LNCaP clone FGC (cell line): ENCODE data around the gene CIAO2A.

Source experiments
- DNase-seq: peaks from one replicate; pipeline ENCODE4 v3.0.0-alpha.2; 2011; ENCODE audit warnings: low read depth
- H3K4me3 ChIP-seq: 2 replicates; pipeline ENCODE4 v1.5.1; 2011; ENCODE audit warnings: mild to moderate bottlenecking, low read depth, low read length, control low read depth
- CTCF ChIP-seq: IDR thresholded peaks from 2 replicates; pipeline ENCODE4 v1.5.1; 2012; ENCODE audit warnings: mild to moderate bottlenecking; ENCODE audit not compliant: control insufficient read depth, insufficient read depth; ENCODE audit errors: extremely low read depth

The CIAO2A gene

GRCh38 chr15:64050281-64051092 is 43.2 kb downstream of the CIAO2A start:
- no peak for TF ChIP-seq CTCF
- DNase-seq: peak; percentile 86
- no peak overlapping the region for H3K4me3 ChIP-seq

- TF ChIP-seq CTCF: no peak
- no peak for DNase-seq
- H3K4me3 ChIP-seq: no peak overlapping the region
Observed at GRCh38 chr15:64048781-64049460, 44.7 kb downstream of the CIAO2A start.

GRCh38 chr15:64046421-64047153 is 47.1 kb downstream of the CIAO2A start, which contains the start of gene DAPK2:
Gene DAPK2 (minus strand): TSS chr15:64046485. CDS start chr15:64040261, 6,224 bp downstream.
- TF ChIP-seq CTCF: peak; percentile 63
- peak within 1 kb of the TSS; percentile 54 for H3K4me3 ChIP-seq
- DNase-seq: peak; percentile 14

GRCh38 chr15:64045774-64046420 is 47.7 kb downstream of the CIAO2A start:
- peak overlapping the region; percentile 54 for H3K4me3 ChIP-seq
- DNase-seq: no peak

GRCh38 chr15:64045101-64045435 is 48.6 kb downstream of the CIAO2A start:
- TF ChIP-seq CTCF: no peak
- H3K4me3 ChIP-seq: no peak overlapping the region
- DNase-seq: no peak

More at GRCh38 chr15:64045774-64046420, 47.7 kb downstream of the CIAO2A start:
- TF ChIP-seq CTCF: no peak

GRCh38 chr15:64044300-64045100 is 49.1 kb downstream of the CIAO2A start:
- no peak for TF ChIP-seq CTCF
- H3K4me3 ChIP-seq: no peak overlapping the region
- DNase-seq: no peak
